HG02571 (cell line): Measurements from ENCODE around the gene CNIH2.
"Not testable (repeated sequence)": the region's sequence is repeated elsewhere in the genome, so short reads cannot be mapped to it uniquely, and the experiment has no call there.

Experiments used
- ATAC-seq: cut with Tn5 transposase; IDR thresholded peaks from one replicate; pipeline ENCODE4 v1.9.1; 2021; ENCODE audit warnings: mild to moderate bottlenecking, moderate library complexity; ENCODE audit not compliant: unreplicated experiment

CNIH2 gene

GRCh38 chr11:66289548-66290329, 11.8 kb downstream of the CNIH2 start:
- ATAC-seq = peak; percentile 27

DNA sequence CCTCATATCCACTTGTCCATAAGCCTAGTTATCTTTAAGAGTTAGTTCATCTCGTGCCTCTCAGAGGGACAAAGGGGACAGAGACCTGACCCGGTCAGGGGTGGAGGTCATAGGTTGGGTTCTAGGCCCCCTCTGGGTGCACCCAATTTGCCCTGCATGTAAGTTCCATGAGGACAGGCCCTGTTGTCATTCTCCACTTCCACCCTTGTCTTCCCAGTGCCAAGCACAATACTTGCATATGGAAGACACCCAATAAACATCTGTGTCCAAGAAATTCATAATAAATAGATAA, 12.3 kb downstream of the CNIH2 start:
- ATAC-seq = no peak

- ATAC-seq = no peak
These were observed 13.3 kb downstream of the CNIH2 start for GRCh38 chr11:66291303-66291705.

DNA sequence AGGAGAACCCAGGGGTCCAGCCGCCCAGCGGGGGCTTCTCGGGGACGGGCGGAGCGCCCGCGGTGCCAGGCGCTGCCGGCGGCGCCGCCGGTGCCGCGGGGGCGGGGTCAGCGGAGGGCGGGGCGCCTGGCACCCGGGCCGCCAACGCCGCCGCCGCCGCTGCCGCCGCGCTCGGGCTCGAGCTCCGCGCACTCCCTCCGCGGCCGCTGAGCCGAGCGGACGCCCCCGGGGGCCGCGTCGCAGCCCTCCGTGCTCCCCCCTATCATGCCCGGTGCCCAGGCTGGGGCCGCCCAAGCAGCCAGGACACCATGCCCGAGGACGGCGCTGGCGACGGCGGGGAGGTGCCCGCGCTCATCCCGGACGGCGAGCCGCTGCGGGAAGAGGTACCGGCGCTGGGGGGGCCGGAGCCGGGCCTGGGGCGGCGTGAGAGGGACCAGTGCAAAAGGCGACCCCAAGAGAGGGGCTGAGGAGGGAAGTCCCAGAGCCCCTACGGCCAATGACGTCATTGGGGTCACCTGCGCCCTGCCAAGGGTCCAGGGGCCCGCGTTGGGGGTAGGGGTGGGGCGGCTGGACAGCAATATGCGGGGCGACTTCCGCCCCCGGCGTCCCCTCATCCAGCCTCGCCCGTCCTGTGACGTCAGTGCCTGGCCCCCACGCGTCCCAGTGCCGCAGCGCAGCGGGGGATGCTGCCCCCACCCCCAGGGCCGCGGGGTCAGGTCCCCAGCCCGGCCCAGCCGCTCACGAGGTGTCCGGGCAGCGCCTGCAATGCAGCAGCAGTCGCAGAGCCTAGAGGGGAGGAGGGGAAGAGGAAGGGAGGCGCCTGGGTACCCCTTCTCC, 13.9 kb downstream of the CNIH2 start, which contains the start of gene TMEM151A:
TSS of gene TMEM151A (plus strand) at position 189 of the 837 bp plus-strand sequence. CDS start at position 309, 120 bp downstream.
- ATAC-seq = no peak

GRCh38 chr11:66292543-66293332, 14.8 kb downstream of the CNIH2 start:
- ATAC-seq = no peak

DNA sequence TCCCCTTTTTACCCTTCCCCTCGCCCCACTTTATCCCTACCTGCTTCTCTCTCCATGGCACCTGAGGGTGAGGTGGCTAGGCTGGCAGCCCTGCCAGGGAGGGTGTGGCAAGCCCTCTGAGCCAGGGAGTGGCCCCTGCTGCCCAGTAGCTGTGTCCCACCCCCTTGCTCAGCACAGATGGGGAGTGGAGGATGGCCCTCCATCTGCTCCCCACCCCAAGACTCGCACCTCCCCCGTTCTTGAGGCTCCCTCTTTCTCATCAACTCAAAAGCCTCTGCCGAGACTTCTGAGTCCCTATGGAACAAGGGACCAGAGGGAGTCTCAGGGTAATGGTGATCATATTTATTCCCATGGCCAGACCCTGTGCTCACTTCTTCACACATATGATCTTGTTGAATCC, 15.4 kb downstream of the CNIH2 start:
- no peak for ATAC-seq

GRCh38 chr11:66293777-66294625, 16.0 kb downstream of the CNIH2 start:
- ATAC-seq = no peak

GRCh38 chr11:66294626-66295620, 16.9 kb downstream of the CNIH2 start:
- ATAC-seq = no peak

DNA sequence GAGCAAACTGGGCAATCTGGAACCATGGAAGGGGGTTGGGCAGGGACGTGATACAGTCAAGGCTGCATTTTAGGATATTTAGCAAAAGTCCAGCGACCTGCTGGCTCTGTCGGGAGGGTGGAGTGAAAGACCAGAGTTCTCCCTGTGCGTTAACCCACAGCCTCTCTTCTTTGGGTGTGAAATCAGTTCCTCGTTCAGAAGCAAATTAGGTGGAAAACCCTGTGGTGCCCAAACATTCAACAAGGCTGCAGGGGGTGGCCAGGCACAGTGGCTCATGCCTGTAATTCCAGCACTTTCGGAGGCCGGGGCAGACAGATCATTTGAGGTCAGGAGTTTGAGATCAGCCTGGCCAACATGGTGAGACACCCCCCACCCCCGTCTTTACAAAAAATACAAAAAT, 19.6 kb downstream of the CNIH2 start:
- ATAC-seq = no peak

- no peak for ATAC-seq
These were observed 21.2 kb downstream of the CNIH2 start for GRCh38 chr11:66299186-66299585.

GRCh38 chr11:66302656-66303055, 24.7 kb downstream of the CNIH2 start:
- ATAC-seq = no peak

GRCh38 chr11:66309475-66309874, 31.5 kb downstream of the CNIH2 start:
- ATAC-seq = no peak

DNA sequence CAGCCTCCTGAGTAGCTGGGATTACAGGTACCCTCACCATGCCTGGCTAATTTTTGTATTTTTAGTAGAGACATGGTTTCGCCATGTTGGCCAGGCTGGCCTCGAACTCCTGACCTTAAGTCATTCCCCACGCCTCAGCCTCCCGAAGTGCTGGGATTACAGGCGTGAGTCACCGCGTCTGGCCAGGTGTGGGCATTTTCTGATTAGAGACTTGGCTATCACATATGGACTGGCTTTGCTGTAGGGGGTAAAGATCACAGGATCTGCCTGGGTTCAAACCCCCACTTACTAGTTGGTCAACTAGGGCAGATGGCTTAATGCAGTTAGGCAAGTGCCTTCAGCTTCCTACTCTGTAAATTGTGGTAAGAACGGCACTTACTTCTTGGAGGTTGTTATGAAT, 32.3 kb downstream of the CNIH2 start:
- ATAC-seq = no peak

- ATAC-seq = not testable (repeated sequence)
These were observed 32.9 kb downstream of the CNIH2 start for GRCh38 chr11:66310803-66311440.

DNA sequence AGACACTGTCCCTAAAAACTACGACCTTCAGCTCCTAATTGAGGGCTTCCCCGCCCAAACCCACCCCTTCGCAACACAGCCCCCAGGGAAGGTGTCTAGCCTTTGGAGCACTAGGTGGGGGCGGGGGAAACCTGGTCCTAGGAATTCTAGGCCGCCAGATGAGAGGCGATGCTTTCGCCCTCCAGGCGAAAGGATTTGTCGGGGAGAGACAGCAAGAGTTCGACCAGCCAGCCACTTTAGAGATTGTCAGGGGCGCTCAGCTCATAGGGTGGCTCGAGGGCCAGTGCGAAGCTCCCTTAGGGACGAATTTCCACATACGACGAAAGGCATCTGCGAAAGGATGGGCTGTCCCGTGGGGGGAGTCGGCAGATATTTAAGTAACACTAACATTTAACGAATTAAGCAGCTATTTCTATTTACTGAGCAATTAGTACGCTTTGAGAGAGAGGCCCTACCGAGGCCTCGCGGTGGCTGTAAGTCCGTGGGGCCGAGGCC, 33.5 kb downstream of the CNIH2 start:
- ATAC-seq = no peak

- peak; percentile 66 for ATAC-seq
These were observed 34.1 kb downstream of the CNIH2 start for GRCh38 chr11:66311965-66312548.

GRCh38 chr11:66312549-66313320, 34.8 kb downstream of the CNIH2 start:
- ATAC-seq = peak; percentile 49
